Keratinocyte (primary cell): Measurements from ENCODE around the gene ADRB2. TPM values are rescaled to one million over a fixed set of nuclear protein-coding genes. Genes with fewer than 3 reads are reported as not detected.

ENCODE experiments used
- DNase-seq: peaks from one replicate; pipeline ENCODE4 v3.0.0-alpha.2; 2011; ENCODE audit warnings: low read depth, missing footprints, low spot score
- FAIRE-seq: peaks from 2 replicates; lab custom pipeline; 2011; peaks lifted over from hg19 to GRCh38; lab: Jason Lieb, UNC
- H2AFZ ChIP-seq: 2 replicates; pipeline ENCODE4 v1.6.0; 2012; ENCODE audit warnings: low read length, control low read depth, inconsistent platforms; ENCODE audit not compliant: control insufficient read depth
- H3K27ac ChIP-seq: 2 replicates; pipeline ENCODE4 v1.5.1; 2011; ENCODE audit warnings: low read length; ENCODE audit not compliant: control insufficient read depth, insufficient read depth
- H3K27me3 ChIP-seq: 3 replicates; pipeline ENCODE4 v1.6.0; 2011; ENCODE audit warnings: low read length; ENCODE audit not compliant: control insufficient read depth, insufficient read depth; ENCODE audit errors: extremely low read depth
- H3K36me3 ChIP-seq, 2 experiments: 2 replicates in 1 of 2; 3 replicates in 1 of 2; pipeline ENCODE4 v1.5.1; 2011; ENCODE audit warnings: low read length in 2 of 2, mild to moderate bottlenecking in 1 of 2; ENCODE audit not compliant: control insufficient read depth in 2 of 2, insufficient read depth in 2 of 2; ENCODE audit errors: extremely low read depth in 1 of 2
- H3K4me1 ChIP-seq: 3 replicates; pipeline ENCODE4 v1.5.1; 2011; ENCODE audit warnings: low read length; ENCODE audit not compliant: control insufficient read depth, insufficient read depth; ENCODE audit errors: extremely low read depth
- H3K4me2 ChIP-seq: 3 replicates; pipeline ENCODE4 v1.6.0; 2011; ENCODE audit warnings: low read depth, low read length; ENCODE audit not compliant: control insufficient read depth, insufficient read depth; ENCODE audit errors: extremely low read depth
- H3K4me3 ChIP-seq, 3 experiments: fragments of 200-600 bp in 1 of 3; sonication (generic) in 1 of 3; 2 replicates in 2 of 3; 3 replicates in 1 of 3; pipeline ENCODE4 v1.5.1; 2011 to 2016; ENCODE audit warnings: low read length in 3 of 3, mild to moderate bottlenecking in 3 of 3, control low read depth in 2 of 3, inconsistent platforms in 1 of 3, low read depth in 1 of 3, mixed read lengths in 1 of 3, mixed run types in 1 of 3, moderate library complexity in 1 of 3; ENCODE audit not compliant: control insufficient read depth in 2 of 3, insufficient read depth in 2 of 3; ENCODE audit errors: extremely low read depth in 1 of 3
- H3K79me2 ChIP-seq: 2 replicates; pipeline ENCODE4 v1.6.0; 2012; ENCODE audit warnings: low read length; ENCODE audit not compliant: control insufficient read depth, insufficient read depth
- H3K9ac ChIP-seq: 3 replicates; pipeline ENCODE4 v1.6.0; 2011; ENCODE audit warnings: low read length; ENCODE audit not compliant: control insufficient read depth, insufficient read depth; ENCODE audit errors: extremely low read depth
- H3K9me1 ChIP-seq: 3 replicates; pipeline ENCODE4 v1.6.0; 2011; ENCODE audit warnings: low read length; ENCODE audit not compliant: control insufficient read depth, insufficient read depth; ENCODE audit errors: extremely low read depth
- H3K9me3 ChIP-seq: 2 replicates; pipeline ENCODE4 v1.5.1; 2012; ENCODE audit warnings: low read depth, low read length; ENCODE audit not compliant: control insufficient read depth
- H4K20me1 ChIP-seq: 3 replicates; pipeline ENCODE4 v1.6.0; 2011; ENCODE audit warnings: low read length; ENCODE audit not compliant: control insufficient read depth, insufficient read depth; ENCODE audit errors: extremely low read depth
- CTCF ChIP-seq, 3 experiments: IDR thresholded peaks in 1 of 3; conservative IDR thresholded peaks in 1 of 3; optimal IDR thresholded peaks in 1 of 3; 2 replicates in 2 of 3; 3 replicates in 1 of 3; pipeline versions ENCODE3 to v1.5.1; 2011; ENCODE audit warnings: low read length in 3 of 3, mild to moderate bottlenecking in 3 of 3, moderate library complexity in 2 of 3, control low read depth in 1 of 3, inconsistent platforms in 1 of 3; ENCODE audit not compliant: insufficient read depth in 2 of 3; ENCODE audit errors: extremely low read depth in 1 of 3
- EZH2 ChIP-seq: IDR thresholded peaks from one replicate; pipeline ENCODE4 v1.6.1; 2012; ENCODE audit warnings: inconsistent platforms, mild to moderate bottlenecking, low read length, moderate library complexity
- dilution Hi-C: fragments of 300-500 bp; cut with MboI; formaldehyde crosslinking; loops from one replicate; pipeline ENCODE4 v1.7.0; 2020; ENCODE audit warnings: low sequenced_read_pairs; ENCODE audit not compliant: extremely low pct_ligation_motif_present
- polyA plus RNA-seq, 5 experiments: library from polyadenylated mRNA; depleted of rRNA in 3 of 5; stranded (reverse) in 3 of 5; stranded (forward) in 1 of 5; unstranded in 1 of 5; fragments of >200 nt; gene quantifications; 1 replicate in 1 of 5; 2 replicates in 3 of 5; 3 replicates in 1 of 5; pipeline versions ENCODE4 v1.2.1 to v1.2.3, GENCODE V29; 2011 to 2012; ENCODE audit warnings: missing spikeins in 2 of 5, low read depth in 1 of 5, low replicate concordance in 1 of 5

The ADRB2 gene
- polyA plus RNA-seq, 1 donor (not counting 4 experiments of a cell fraction or from before 2014, with no cell fraction given): 39.7 TPM

DNA sequence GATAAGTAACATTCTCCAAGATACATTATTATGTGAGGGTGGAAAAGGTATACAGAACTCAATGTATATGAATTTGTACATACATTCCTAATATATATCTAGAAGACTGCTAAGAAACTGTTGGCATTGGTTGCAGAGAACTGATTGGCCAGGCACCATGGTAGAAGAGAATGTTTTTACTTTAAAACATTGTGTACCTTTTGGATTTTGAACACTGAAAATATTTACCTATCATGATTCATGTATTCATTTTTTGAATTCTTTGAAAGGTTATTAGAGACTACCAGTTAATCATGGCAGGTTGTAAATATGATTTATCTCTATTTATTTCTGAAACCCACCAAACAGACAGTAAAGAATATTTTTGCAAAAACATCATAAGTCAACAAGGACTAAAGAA, 41.2 kb upstream of the ADRB2 start:
- H3K4me2 ChIP-seq: no peak overlapping the region
- H3K36me3 ChIP-seq: no peaks in the 10 kb centered on the region
- H3K4me1 ChIP-seq: peaks cover 12% of the 10 kb centered on the region
- H4K20me1 ChIP-seq: no peaks in the 10 kb centered on the region
- FAIRE-seq (no peak), DNase-seq (no peak)
- H3K79me2 ChIP-seq: no peaks in the 10 kb centered on the region
- no peaks in the 10 kb centered on the region for H3K27me3 ChIP-seq
- H3K9me3 ChIP-seq: no peaks in the 10 kb centered on the region
- H2AFZ ChIP-seq: no peak overlapping the region
- dilution Hi-C loops: no loop called here
- no peak overlapping the region for H3K9ac ChIP-seq
- H3K9me1 ChIP-seq: no peaks in the 10 kb centered on the region
- no peak overlapping the region for H3K4me3 ChIP-seq
- no peak overlapping the region for H3K27ac ChIP-seq
- TF ChIP-seq EZH2: no peak
- no peak for TF ChIP-seq CTCF (optimal IDR thresholded peaks at IDR 0.05 in 1 of 3, IDR thresholded peaks at IDR 0.05 in 1 of 3, conservative IDR thresholded peaks at IDR 0.05 in 1 of 3; ENCODE audit: extremely low read depth in 1 of 3, insufficient read depth in 2 of 3, low read length in 3 of 3)

GRCh38 chr5:148786456-148786855, 40.0 kb upstream of the ADRB2 start:
- H3K27me3 ChIP-seq: no peaks in the 10 kb centered on the region
- no peak overlapping the region for H3K4me3 ChIP-seq
- no peaks in the 10 kb centered on the region for H3K9me3 ChIP-seq
- H2AFZ ChIP-seq: no peak overlapping the region
- H3K36me3 ChIP-seq: no peaks in the 10 kb centered on the region
- H3K27ac ChIP-seq: no peak overlapping the region
- TF ChIP-seq CTCF (optimal IDR thresholded peaks at IDR 0.05 in 1 of 3, IDR thresholded peaks at IDR 0.05 in 1 of 3, conservative IDR thresholded peaks at IDR 0.05 in 1 of 3; ENCODE audit: extremely low read depth in 1 of 3, insufficient read depth in 2 of 3, low read length in 3 of 3) (no peak), EZH2 (no peak)
- no peaks in the 10 kb centered on the region for H4K20me1 ChIP-seq
- DNase-seq: no peak
- FAIRE-seq: no peak
- no peaks in the 10 kb centered on the region for H3K79me2 ChIP-seq
- no peak overlapping the region for H3K4me2 ChIP-seq
- no peak overlapping the region for H3K9ac ChIP-seq
- dilution Hi-C loops: no loop called here
- peaks cover 25% of the 10 kb centered on the region for H3K4me1 ChIP-seq
- H3K9me1 ChIP-seq: no peaks in the 10 kb centered on the region
